ENCODE results near the gene FAM181A. TPM values are rescaled to one million over a fixed set of nuclear protein-coding genes. Genes with fewer than 3 reads are reported as not detected.

Gene FAM181A
- total and polyA plus RNA-seq, 9 of the 15 experiments (the other 6 are each of a cell fraction or from before 2014, with no cell fraction given) = not detected

- BruUV-seq (replicated peaks) = no TSS peak
- POLR2A ChIA-PET = no interaction called here
- DNase-seq (ENCODE audit: extremely low read depth in 1 of 4, low spot score in 3 of 4) (peak in 2 of 4 experiments; percentile 5 to 16), ATAC-seq (peak; percentile 67), FAIRE-seq (no peak)
- Histone ChIP-seq H3K27me3 (ENCODE audit: control insufficient read depth in 2 of 2, insufficient read depth in 2 of 2, low read length in 2 of 2) (peaks cover 4 to 44% of the 10 kb centered on the region in 2 experiments; a peak in 3 of 5 replicates), H3K27ac (ENCODE audit: extremely low read depth, low read depth, low read length) (no peak overlapping the region), H3K9me3 (replicated peaks; ENCODE audit: control insufficient read depth, insufficient read depth, low read depth, low read length) (no peaks in the 10 kb centered on the region), H3K4me3 (no peak overlapping the region), H3K79me2 (ENCODE audit: control insufficient read depth, insufficient read depth, low read length) (no peaks in the 10 kb centered on the region), H3K9me1 (ENCODE audit: control insufficient read depth, insufficient read depth, low read length) (no peaks in the 10 kb centered on the region), H3K4me2 (ENCODE audit: insufficient read depth, low read length) (no peak overlapping the region), H2AFZ (ENCODE audit: low read depth, low read length) (no peak overlapping the region), H3K4me1 (replicated peaks in 1 of 2; ENCODE audit: control insufficient read depth in 2 of 2, insufficient read depth in 2 of 2, low read length in 2 of 2) (peaks cover 0 to 4% of the 10 kb centered on the region in 2 experiments; a peak in 1 of 5 replicates), H4K20me1 (replicated peaks; ENCODE audit: control insufficient read depth, insufficient read depth, low read length) (peaks cover 3% of the 10 kb centered on the region; the same call in 1 of the 2 replicates), H3K36me3 (ENCODE audit: control insufficient read depth, insufficient read depth, low read length) (no peaks in the 10 kb centered on the region), H3K9ac (ENCODE audit: insufficient read depth in 1 of 2, low read depth in 2 of 2, low read length in 2 of 2) (no peak overlapping the region)
- intact Hi-C loops (cut with micrococcal nuclease) (no loop called here), in situ Hi-C loops (cut with MboI) (no loop called here)
- TF ChIP-seq CBX1 (IDR thresholded peaks at IDR 0.05; ENCODE audit: low read depth) (no peak), ELF2 (CRISPR knock-in tag; IDR thresholded peaks at IDR 0.05) (no peak), DEAF1 (CRISPR knock-in tag; IDR thresholded peaks at IDR 0.05) (no peak), PYGO2 (tag; IDR thresholded peaks at IDR 0.05) (no peak), KLF10 (CRISPR knock-in tag; IDR thresholded peaks at IDR 0.05) (no peak), ZBTB11 (CRISPR knock-in tag; IDR thresholded peaks at IDR 0.05) (no peak), DLX4 (CRISPR knock-in tag; IDR thresholded peaks at IDR 0.05) (no peak)
- CTCF ChIA-PET (ENCODE audit: low intra/inter-chr PET ratio) = no interaction called here
- 7% methylated on average over 15 of the region's 19 CpGs for WGBS (ENCODE audit: insufficient coverage, low coverage, missing lambda C conversion rate)
These were observed 20.1 kb downstream of the FAM181A start for GRCh38 chr14:93947282-93947681.
